ENCODE measurements around the gene STX17.

- TF ChIP-seq EP300 (IDR thresholded peaks at IDR 0.05), result no peak
- TF ChIP-seq POLR2A (IDR thresholded peaks at IDR 0.05; ENCODE audit: low read length), result no peak
- no peak for TF ChIP-seq KDM1A (IDR thresholded peaks at IDR 0.05; ENCODE audit: low read depth)
- TF ChIP-seq BHLHE40 (IDR thresholded peaks at IDR 0.05; ENCODE audit: low read depth, low read length), result no peak
- TF ChIP-seq, protein P1, sequence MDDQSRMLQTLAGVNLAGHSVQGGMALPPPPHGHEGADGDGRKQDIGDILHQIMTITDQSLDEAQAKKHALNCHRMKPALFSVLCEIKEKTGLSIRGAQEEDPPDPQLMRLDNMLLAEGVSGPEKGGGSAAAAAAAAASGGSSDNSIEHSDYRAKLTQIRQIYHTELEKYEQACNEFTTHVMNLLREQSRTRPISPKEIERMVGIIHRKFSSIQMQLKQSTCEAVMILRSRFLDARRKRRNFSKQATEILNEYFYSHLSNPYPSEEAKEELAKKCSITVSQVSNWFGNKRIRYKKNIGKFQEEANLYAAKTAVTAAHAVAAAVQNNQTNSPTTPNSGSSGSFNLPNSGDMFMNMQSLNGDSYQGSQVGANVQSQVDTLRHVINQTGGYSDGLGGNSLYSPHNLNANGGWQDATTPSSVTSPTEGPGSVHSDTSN (IDR thresholded peaks at IDR 0.05), result no peak
- no peak for TF ChIP-seq CTCF (IDR thresholded peaks at IDR 0.05)
- TF ChIP-seq POLR2AphosphoS2 (conservative IDR thresholded peaks at IDR 0.05; ENCODE audit: low read length), result no peak
- no peak for TF ChIP-seq HES2 (IDR thresholded peaks at IDR 0.05)
Measured at GRCh38 chr9:99948482-99948881, 42.0 kb downstream of the STX17 start.
